GM18519 (cell line): ENCODE measurements around the gene POU2F2.
"Not testable (repeated sequence)": the region's sequence is repeated elsewhere in the genome, so short reads cannot be mapped to it uniquely, and the experiment has no call there.

Experiments used
- ATAC-seq: cut with Tn5 transposase; IDR thresholded peaks from one replicate; pipeline ENCODE4 v1.9.1; 2021; ENCODE audit warnings: mild to moderate bottlenecking, moderate library complexity; ENCODE audit not compliant: unreplicated experiment, low FRiP score

POU2F2 gene

GRCh38 chr19:42108527-42109389, 23.5 kb downstream of the POU2F2 start:
- ATAC-seq = no peak

GRCh38 chr19:42105368-42105767, 26.9 kb downstream of the POU2F2 start:
- no peak for ATAC-seq

DNA sequence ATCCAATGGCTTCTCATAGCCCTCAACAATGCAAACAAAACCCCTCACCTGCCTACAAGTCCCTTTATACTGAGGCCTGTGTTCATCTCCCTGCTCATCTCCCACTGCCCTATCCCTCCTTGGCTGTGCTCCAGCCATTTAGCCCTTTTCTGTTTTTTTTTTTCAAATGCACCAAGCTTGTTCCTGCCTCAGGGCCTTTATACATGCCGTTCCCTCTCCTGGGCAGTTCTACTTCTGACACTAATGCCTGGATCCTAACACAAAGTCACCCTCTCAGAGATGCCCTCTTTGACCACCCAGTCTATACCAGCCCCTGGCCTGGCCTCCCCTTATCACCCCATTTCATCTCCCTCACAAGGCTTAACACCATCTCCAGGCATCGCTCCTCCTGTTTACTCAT, 29.4 kb downstream of the POU2F2 start:
- no peak for ATAC-seq

GRCh38 chr19:42100241-42100640, 32.0 kb downstream of the POU2F2 start:
- not testable (repeated sequence) for ATAC-seq

- ATAC-seq = no peak
These were observed 32.8 kb downstream of the POU2F2 start for GRCh38 chr19:42099336-42099925.

DNA sequence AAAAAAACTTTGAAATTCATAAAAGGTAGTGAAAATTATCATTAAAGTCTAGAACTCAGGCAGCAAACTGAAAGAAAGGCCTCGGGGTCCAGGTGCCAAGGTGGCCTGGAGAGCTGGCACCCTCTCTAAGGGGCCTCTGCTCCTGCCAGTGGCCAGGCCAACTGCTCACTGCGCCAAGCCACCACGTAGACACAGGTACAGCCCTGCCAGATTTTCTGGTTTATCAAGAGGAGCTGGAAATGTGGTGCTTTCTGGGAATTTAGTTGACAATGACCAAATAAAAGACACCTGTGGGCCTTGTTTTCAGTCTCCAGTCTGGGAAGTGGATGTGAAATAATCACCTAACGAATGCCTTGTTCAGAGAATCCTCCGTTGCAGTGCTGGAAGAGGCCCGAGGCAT, 33.5 kb downstream of the POU2F2 start:
- ATAC-seq = no peak

DNA sequence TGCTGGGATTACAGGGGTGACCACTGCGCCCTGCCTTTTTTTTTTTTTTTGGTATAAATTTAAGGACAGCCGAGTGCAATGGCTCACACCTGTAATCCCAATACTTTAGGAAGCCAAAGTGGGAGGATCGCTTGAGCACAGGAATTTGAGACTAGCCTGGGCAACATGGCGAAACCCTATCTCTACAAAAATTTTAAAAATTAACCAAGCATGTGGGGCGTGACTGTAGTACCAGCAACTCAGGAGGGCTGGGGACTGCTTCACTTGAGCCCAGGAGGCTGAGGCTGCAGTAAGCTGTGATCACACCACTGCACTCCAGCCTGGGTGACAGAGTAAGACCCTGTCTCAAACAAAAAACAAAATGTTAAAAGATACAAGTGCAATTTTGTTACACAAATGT, 34.8 kb downstream of the POU2F2 start:
- no peak for ATAC-seq

DNA sequence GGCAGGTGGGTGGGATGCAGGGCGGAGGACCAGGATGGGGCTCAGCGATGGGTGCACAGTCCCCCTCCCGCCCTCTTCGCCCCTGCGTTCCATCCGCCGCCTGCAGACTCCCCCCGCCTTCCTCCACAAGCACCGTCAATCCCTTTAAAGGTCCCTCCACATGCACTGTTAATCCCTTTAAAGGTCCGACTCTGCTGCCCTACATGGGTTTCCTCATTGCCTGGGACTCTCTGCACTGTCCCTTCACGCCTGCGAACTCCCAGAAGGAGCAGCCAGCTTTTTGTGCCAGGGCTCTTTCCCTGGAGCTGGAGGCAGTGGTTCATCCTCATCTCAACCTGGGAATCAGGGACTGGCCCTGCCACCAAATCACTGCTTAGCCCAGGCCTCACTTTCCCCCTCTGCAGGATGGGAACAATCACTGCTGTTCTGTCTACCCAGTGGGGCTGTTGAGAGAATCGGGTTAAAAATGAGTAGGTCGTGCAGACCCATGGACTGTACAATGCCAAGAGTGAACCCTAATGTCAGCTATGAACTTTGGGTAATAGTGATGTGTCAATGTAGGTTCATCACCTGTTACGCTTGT, 35.9 kb downstream of the POU2F2 start:
- no peak for ATAC-seq

DNA sequence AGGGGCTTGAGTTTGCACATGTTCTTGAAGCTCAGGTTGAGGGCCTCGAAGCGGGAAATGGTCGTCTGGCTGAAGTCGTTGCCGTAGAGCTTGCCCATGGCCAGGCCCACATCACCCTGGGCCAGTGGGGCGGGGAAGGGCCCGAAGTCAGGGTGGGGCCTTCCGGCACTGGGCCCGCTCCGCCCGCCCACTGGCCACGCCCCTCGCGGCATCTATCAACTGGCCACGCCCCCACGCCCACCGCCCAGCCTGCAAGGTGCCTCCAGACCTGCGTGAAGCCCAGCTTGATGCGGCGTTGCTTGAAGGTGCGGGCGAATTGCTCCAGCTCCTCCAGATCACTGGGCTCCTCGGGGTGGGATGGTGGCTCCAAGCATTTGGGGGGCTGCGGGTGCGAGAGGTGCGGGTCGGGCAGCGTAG, 36.4 kb downstream of the POU2F2 start:
- no peak for ATAC-seq

DNA sequence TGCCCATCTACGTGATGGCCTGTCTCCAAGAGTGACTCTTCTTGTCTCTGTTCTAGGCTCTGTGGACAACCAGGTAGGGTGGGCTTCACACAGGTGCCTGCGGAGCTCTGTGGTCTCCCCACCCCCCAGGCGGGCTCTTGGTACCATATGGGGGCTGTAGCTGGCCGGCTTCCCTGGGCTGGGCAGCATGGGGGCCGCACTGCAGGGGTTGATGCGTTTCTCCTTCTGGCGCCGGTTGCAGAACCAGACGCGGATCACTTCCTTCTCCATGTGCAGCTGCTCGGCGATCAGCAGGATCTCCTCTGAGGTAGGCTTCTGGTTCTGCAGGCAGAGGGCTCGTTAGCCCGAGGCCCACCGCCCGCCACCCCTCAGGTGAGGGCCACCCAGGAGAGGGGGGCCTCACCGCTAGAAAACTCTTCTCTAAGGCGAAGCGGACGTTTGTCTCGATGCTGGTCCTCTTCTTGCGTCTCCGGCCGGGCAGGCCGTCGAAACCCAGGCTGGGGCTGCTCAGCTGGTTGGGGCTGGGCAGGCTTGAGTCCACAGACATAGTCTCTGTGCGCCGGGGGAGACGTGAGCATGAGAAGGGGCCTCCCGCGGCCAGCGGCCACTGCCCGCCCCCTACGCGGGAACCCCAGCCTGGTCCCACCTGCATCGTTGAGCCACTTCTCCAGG, 37.0 kb downstream of the POU2F2 start:
- ATAC-seq = no peak

DNA sequence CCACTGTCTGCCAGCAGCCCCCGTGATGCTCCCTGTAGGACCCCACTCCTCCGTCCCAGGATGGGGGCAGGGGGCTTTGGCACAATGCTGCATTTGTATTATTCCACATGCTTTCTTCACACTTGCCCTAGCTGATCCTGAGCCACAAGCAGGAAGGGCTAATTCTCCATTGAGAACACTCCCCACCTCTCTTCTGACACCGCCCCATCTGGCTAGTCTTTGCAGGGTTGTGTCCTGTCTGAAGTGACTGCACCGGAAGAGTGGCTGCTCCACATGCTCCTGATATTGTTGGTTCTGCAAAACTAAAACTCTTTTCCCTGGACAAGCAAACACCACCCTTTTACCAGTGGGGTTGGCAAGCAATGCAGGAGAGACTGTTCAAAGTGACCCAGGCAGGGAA, 38.3 kb downstream of the POU2F2 start:
- ATAC-seq = no peak

DNA sequence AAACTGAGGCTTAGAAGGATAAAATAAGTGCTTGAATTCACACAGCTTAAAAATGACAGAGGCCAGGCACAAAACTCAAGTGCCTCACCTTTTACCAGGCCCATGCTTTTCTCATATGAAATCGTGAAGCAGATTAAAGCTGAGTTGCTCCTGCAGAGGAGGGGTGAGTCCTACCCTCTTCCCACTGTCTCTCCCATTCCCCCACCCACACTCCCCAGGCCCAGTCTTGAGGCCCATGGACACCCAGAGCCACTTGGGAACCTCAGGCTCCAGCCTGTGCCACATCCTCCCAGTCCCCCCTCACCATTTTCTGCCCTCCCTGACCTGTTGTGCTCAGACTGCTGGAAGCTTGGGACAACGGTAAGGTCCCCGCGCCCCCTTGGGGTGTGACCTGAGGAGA, 38.7 kb downstream of the POU2F2 start:
- ATAC-seq = no peak

DNA sequence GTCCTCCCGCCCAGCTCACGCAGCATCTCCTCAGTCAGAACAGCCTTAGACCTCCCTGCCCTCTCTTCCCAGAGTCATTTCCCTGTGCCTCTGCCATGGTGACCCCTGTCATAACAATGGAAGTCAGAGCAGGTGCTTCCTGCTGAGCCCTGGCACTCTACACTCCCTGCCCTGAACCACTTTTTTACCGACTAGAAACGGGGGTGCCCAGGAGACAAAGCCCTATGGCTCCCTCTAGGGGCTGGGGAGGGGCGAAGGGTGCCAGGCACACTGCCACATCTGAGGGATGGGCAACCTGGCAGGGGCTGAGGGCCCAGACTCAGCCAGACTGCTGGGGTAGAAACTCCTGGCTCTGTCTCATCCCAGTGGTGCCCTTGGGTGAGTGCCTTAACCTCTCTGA, 39.9 kb downstream of the POU2F2 start:
- no peak for ATAC-seq

GRCh38 chr19:42091742-42092141, 40.5 kb downstream of the POU2F2 start:
- no peak for ATAC-seq

GRCh38 chr19:42091300-42091699, 40.9 kb downstream of the POU2F2 start:
- ATAC-seq = no peak

DNA sequence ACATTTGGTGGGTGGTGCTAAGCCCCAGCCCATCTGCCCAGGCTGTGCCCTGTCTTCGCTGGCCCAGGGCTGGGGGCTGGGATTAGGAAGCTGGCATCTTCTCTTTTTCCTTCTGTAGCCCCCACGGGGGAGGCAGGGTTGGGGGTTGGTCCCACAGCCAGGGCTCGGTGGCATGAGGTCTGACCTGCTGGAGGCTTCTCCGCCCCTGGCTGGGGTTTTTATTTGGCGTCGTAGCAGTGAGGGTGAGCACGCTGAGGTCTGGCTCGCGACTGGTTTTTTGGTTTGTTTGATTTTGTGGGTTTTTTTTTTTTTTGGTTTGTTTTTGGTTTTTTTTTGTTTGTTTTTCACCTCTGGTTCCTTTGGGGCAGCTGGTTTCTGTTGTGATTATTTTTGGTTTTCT, 41.6 kb downstream of the POU2F2 start:
- ATAC-seq = no peak

GRCh38 chr19:42089772-42090171, 42.5 kb downstream of the POU2F2 start:
- ATAC-seq = no peak

DNA sequence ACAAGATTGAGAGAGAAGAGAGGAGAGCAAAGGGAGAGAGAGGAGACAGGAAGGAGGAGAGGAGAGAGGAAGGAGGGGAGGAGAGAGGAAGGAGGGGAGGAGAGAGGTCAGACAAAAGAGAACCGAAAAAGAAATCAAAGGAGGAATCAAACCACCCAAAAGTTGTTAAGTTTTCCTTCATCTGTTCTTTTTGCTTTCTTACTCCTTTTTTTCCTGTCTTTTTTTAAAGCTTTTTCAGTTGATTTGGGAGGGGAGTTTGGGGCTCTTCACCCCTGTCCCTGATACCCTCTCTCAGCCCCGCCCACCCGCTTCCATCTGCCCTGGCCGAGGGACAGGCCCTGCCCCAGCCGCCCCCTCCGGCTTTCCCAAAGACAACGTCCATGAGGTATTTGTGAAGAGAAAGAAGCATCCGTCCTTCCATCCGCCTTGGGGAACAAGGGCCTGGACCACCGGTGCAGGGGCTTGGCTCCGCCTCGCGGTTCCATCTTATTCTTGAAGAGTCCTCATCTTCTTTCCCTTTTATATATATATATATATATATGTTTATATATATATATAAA, 43.0 kb downstream of the POU2F2 start:
- no peak for ATAC-seq

DNA sequence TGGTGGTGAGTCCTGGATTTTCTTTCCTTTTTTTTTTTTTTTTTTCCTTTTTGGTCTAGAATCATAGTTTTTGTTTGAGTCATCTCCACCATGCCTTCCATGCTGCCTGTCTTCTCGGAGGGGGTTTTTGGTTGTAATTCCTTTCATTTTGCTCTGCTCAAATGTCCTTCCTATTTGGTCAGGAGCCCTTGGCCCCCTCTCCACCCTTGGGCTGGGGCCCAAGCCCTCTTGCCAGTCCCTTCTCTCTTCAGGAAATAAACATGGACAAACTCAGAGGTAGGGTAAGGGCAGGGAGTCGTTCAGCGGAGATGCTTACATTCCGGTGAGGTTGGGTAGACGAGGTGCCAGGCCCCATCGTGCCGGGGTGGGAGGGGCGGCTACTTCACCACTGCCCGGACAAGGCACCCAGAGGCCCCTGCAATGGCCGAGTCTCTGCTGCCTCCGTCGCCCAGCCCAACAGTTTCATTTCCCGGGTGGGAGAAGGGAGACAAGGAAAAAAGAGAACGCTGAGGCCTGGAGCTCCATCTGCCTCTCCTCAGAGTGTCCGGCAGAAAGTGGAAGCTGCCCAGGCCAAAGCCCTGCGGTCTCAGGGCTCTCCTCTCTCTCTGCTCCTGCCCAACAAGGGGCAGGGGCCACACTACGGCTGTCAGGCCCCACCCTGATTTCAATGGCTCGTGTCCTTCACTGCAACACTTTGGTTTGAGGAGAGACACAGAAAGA, 43.6 kb downstream of the POU2F2 start:
- ATAC-seq = no peak
